ACC112 (cell line): Measurements from ENCODE around the gene PLCH1.

Experiments used
- H2AFZ ChIP-seq: fragments of 200-600 bp; sonication (generic); one replicate; pipeline ENCODE4 v1.6.0; 2017; ENCODE audit warnings: antibody characterized with exemption, low read length; ENCODE audit not compliant: unreplicated experiment
- H3K27ac ChIP-seq: fragments of 200-600 bp; sonication (generic); 2 replicates; pipeline ENCODE4 v1.5.1; 2014; ENCODE audit warnings: low read depth, mild to moderate bottlenecking, antibody characterized with exemption, low read length, moderate library complexity
- H3K27me3 ChIP-seq: fragments of 200-600 bp; sonication (generic); 2 replicates; pipeline ENCODE4 v1.6.1; 2014; ENCODE audit warnings: mild to moderate bottlenecking, antibody characterized with exemption, low read length, moderate library complexity, mixed read lengths; ENCODE audit not compliant: insufficient read depth
- H3K36me3 ChIP-seq: fragments of 200-600 bp; sonication (generic); 2 replicates; pipeline ENCODE4 v1.6.1; 2016; ENCODE audit warnings: mild to moderate bottlenecking, antibody characterized with exemption, low read length, moderate library complexity, mixed read lengths; ENCODE audit not compliant: insufficient read depth
- H3K4me1 ChIP-seq: fragments of 200-600 bp; sonication (generic); one replicate; pipeline ENCODE4 v1.6.1; 2016; ENCODE audit warnings: low read length, mixed read lengths; ENCODE audit not compliant: insufficient read depth, unreplicated experiment, control insufficient read depth
- H3K4me3 ChIP-seq: fragments of 200-600 bp; sonication (generic); 2 replicates; pipeline ENCODE4 v1.5.1; 2014; ENCODE audit warnings: mild to moderate bottlenecking, low read depth, low read length
- H3K79me2 ChIP-seq: fragments of 200-600 bp; sonication (generic); one replicate; pipeline ENCODE4 v1.6.0; 2016; ENCODE audit warnings: low read length; ENCODE audit not compliant: control insufficient read depth, unreplicated experiment, insufficient read depth

PLCH1 gene

GRCh38 chr3:155766206-155766605 lies 21.3 kb upstream of the PLCH1 start:
- Histone ChIP-seq H3K79me2 (no peaks in the 10 kb centered on the region), H3K36me3 (peaks cover 6% of the 10 kb centered on the region; the same call in 1 of the 2 replicates), H3K27ac (no peak overlapping the region)

GRCh38 chr3:155763870-155764463 lies 19.1 kb upstream of the PLCH1 start:
- Histone ChIP-seq H3K4me1 (no peaks in the 10 kb centered on the region), H2AFZ (no peak overlapping the region), H3K27me3 (no peaks in the 10 kb centered on the region), H3K27ac (no peak overlapping the region), H3K4me3 (no peak overlapping the region), H3K79me2 (no peaks in the 10 kb centered on the region), H3K36me3 (no peaks in the 10 kb centered on the region)

More at GRCh38 chr3:155766206-155766605, 21.3 kb upstream of the PLCH1 start:
- Histone ChIP-seq H3K27me3 (no peaks in the 10 kb centered on the region), H3K4me1 (no peaks in the 10 kb centered on the region), H3K4me3 (no peak overlapping the region), H2AFZ (no peak overlapping the region)

- no peaks in the 10 kb centered on the region for H3K79me2 ChIP-seq
- no peak overlapping the region for H2AFZ ChIP-seq
- H3K4me1 ChIP-seq, result no peaks in the 10 kb centered on the region
- no peak overlapping the region for H3K27ac ChIP-seq
- no peaks in the 10 kb centered on the region for H3K27me3 ChIP-seq
- no peak overlapping the region for H3K4me3 ChIP-seq
- no peaks in the 10 kb centered on the region for H3K36me3 ChIP-seq
These were observed 15.8 kb upstream of the PLCH1 start for GRCh38 chr3:155760653-155761052.

- Histone ChIP-seq H3K79me2 (no peaks in the 10 kb centered on the region), H2AFZ (no peak overlapping the region), H3K4me3 (no peak overlapping the region)
These were observed 12.7 kb upstream of the PLCH1 start for GRCh38 chr3:155757577-155757976.

GRCh38 chr3:155753038-155753639 lies 8.3 kb upstream of the PLCH1 start:
- H3K36me3 ChIP-seq, result no peaks in the 10 kb centered on the region
- no peak overlapping the region for H3K4me3 ChIP-seq
- no peaks in the 10 kb centered on the region for H3K27me3 ChIP-seq
- H3K79me2 ChIP-seq, result no peaks in the 10 kb centered on the region
- H2AFZ ChIP-seq, result no peak overlapping the region
- no peak overlapping the region for H3K27ac ChIP-seq
- peaks cover 10% of the 10 kb centered on the region for H3K4me1 ChIP-seq

More at GRCh38 chr3:155757577-155757976, 12.7 kb upstream of the PLCH1 start:
- Histone ChIP-seq H3K27ac (no peak overlapping the region), H3K27me3 (no peaks in the 10 kb centered on the region), H3K4me1 (no peaks in the 10 kb centered on the region), H3K36me3 (no peaks in the 10 kb centered on the region)

- Histone ChIP-seq H2AFZ (no peak overlapping the region), H3K4me3 (no peak overlapping the region), H3K36me3 (no peaks in the 10 kb centered on the region), H3K4me1 (peaks cover 10% of the 10 kb centered on the region), H3K79me2 (no peaks in the 10 kb centered on the region), H3K27ac (no peak overlapping the region), H3K27me3 (no peaks in the 10 kb centered on the region)
These were observed 3.9 kb upstream of the PLCH1 start for GRCh38 chr3:155748611-155749365.

GRCh38 chr3:155747946-155748290 lies 3.0 kb upstream of the PLCH1 start:
- no peak overlapping the region for H3K4me3 ChIP-seq
- no peak overlapping the region for H3K27ac ChIP-seq
- no peak overlapping the region for H2AFZ ChIP-seq
- no peaks in the 10 kb centered on the region for H3K36me3 ChIP-seq
- no peaks in the 10 kb centered on the region for H3K27me3 ChIP-seq
- no peaks in the 10 kb centered on the region for H3K79me2 ChIP-seq
- peaks cover 10% of the 10 kb centered on the region for H3K4me1 ChIP-seq

GRCh38 chr3:155747286-155747945 lies 2.5 kb upstream of the PLCH1 start:
- H3K4me1 ChIP-seq, result peaks cover 10% of the 10 kb centered on the region
- no peaks in the 10 kb centered on the region for H3K79me2 ChIP-seq
- H3K4me3 ChIP-seq, result no peak overlapping the region
- no peak overlapping the region for H2AFZ ChIP-seq
- no peak overlapping the region for H3K27ac ChIP-seq
- no peaks in the 10 kb centered on the region for H3K36me3 ChIP-seq
- peaks cover 3% of the 10 kb centered on the region; the same call in 1 of the 2 replicates for H3K27me3 ChIP-seq

- Histone ChIP-seq H3K36me3 (no peaks in the 10 kb centered on the region), H3K27me3 (peaks cover 9% of the 10 kb centered on the region), H3K4me3 (no peak overlapping the region), H2AFZ (no peak overlapping the region), H3K27ac (no peak overlapping the region), H3K4me1 (peaks cover 10% of the 10 kb centered on the region), H3K79me2 (no peaks in the 10 kb centered on the region)
These were observed 1.8 kb upstream of the PLCH1 start for GRCh38 chr3:155746703-155747102.

GRCh38 chr3:155745795-155746550 lies 1.1 kb upstream of the PLCH1 start:
- H3K36me3 ChIP-seq, result no peaks in the 10 kb centered on the region
- no peaks in the 10 kb centered on the region for H3K79me2 ChIP-seq
- no peak overlapping the region for H2AFZ ChIP-seq
- no peak overlapping the region for H3K4me3 ChIP-seq
- no peak overlapping the region for H3K27ac ChIP-seq
- peaks cover 10% of the 10 kb centered on the region for H3K27me3 ChIP-seq
- peaks cover 10% of the 10 kb centered on the region for H3K4me1 ChIP-seq
